Astrocyte (in vitro differentiated cells and primary cell): ENCODE data around the gene BRMS1.

Source experiments
- CTCF ChIP-seq: IDR thresholded peaks from 2 replicates; pipeline ENCODE4 v1.5.1; 2011; ENCODE audit warnings: low read depth, mild to moderate bottlenecking, inconsistent platforms, low read length, moderate library complexity; ENCODE audit not compliant: insufficient read depth
- EZH2 ChIP-seq: IDR thresholded peaks from 2 replicates; pipeline ENCODE4 v1.6.1; 2012; ENCODE audit warnings: mild to moderate bottlenecking, low read length, inconsistent platforms; ENCODE audit not compliant: insufficient read depth

GRCh38 chr11:66311470-66311964 lies 33.4 kb downstream of the BRMS1 start:
- peak; percentile 87 for TF ChIP-seq CTCF
- TF ChIP-seq EZH2: no peak
